HG03521 (cell line): ENCODE data around the gene ZBTB7A.

Experiments
- ATAC-seq: cut with Tn5 transposase; IDR thresholded peaks from one replicate; pipeline ENCODE4 v1.9.1; 2021; ENCODE audit warnings: mild to moderate bottlenecking, moderate library complexity; ENCODE audit not compliant: unreplicated experiment

Gene ZBTB7A

GRCh38 chr19:4038661-4039423 is 27.9 kb downstream of the ZBTB7A start:
- ATAC-seq = no peak

- ATAC-seq = no peak
These were observed 28.6 kb downstream of the ZBTB7A start for GRCh38 chr19:4038057-4038456.

GRCh38 chr19:4037301-4037949 is 29.3 kb downstream of the ZBTB7A start:
- ATAC-seq = no peak

GRCh38 chr19:4036576-4037300 is 30.0 kb downstream of the ZBTB7A start:
- ATAC-seq = no peak

GRCh38 chr19:4035582-4035981 is 31.1 kb downstream of the ZBTB7A start:
- no peak for ATAC-seq

- ATAC-seq = no peak
These were observed 31.6 kb downstream of the ZBTB7A start for GRCh38 chr19:4035018-4035566.

- ATAC-seq = no peak
These were observed 32.4 kb downstream of the ZBTB7A start for GRCh38 chr19:4034048-4035017.

- ATAC-seq = no peak
These were observed 33.4 kb downstream of the ZBTB7A start for GRCh38 chr19:4033028-4033956.

- ATAC-seq = no peak
These were observed 34.3 kb downstream of the ZBTB7A start for GRCh38 chr19:4032436-4032835.

- ATAC-seq = no peak
These were observed 35.3 kb downstream of the ZBTB7A start for GRCh38 chr19:4031420-4031819.

- ATAC-seq = no peak
These were observed 35.7 kb downstream of the ZBTB7A start for GRCh38 chr19:4030981-4031380.

- ATAC-seq = no peak
These were observed 36.1 kb downstream of the ZBTB7A start for GRCh38 chr19:4030552-4030951.

- ATAC-seq = no peak
These were observed 37.5 kb downstream of the ZBTB7A start for GRCh38 chr19:4029247-4029614.

- no peak for ATAC-seq
These were observed 38.1 kb downstream of the ZBTB7A start for GRCh38 chr19:4028334-4029246.

GRCh38 chr19:4027146-4027545 is 39.6 kb downstream of the ZBTB7A start:
- ATAC-seq = no peak

GRCh38 chr19:4025317-4025716 is 41.4 kb downstream of the ZBTB7A start:
- no peak for ATAC-seq

GRCh38 chr19:4023600-4024398 is 42.9 kb downstream of the ZBTB7A start:
- ATAC-seq = no peak

- no peak for ATAC-seq
These were observed 47.1 kb downstream of the ZBTB7A start for GRCh38 chr19:4019578-4019977.
